Measurements from ENCODE around the gene MYRFL. TPM values are rescaled to one million over a fixed set of nuclear protein-coding genes. Genes with fewer than 3 reads are reported as not detected.

MYRFL gene
- 1.2 and 2.3 TPM in 2 replicates for total RNA-seq

GRCh38 chr12:69824966-69825560 lies at the start of gene MYRFL:
MYRFL (plus strand) TSS chr12:69825227; CDS start chr12:69825518, 291 bp downstream.

Other genes with a start within 250 kb of the MYRFL start
- gene CCT2, start 239.8 kb upstream of the MYRFL start, total RNA-seq = 173 and 259 TPM in 2 replicates
- gene LRRC10, start 214.3 kb upstream of the MYRFL start, total RNA-seq = not detected in 2 replicates
- under 0.01 and 0.87 TPM in 2 replicates for gene BEST3, start 125.9 kb upstream of the MYRFL start, total RNA-seq
- 12.6 and 17.7 TPM in 2 replicates for gene RAB3IP, start 86.4 kb upstream of the MYRFL start, total RNA-seq

Measured in placental epithelial cell (primary cell).